Measurements from ENCODE around the gene SPINK14. TPM values are rescaled to one million over a fixed set of nuclear protein-coding genes. Genes with fewer than 3 reads are reported as not detected.

Gene SPINK14
- total RNA-seq, 4 donors from 2014 or later, result not detected

DNA sequence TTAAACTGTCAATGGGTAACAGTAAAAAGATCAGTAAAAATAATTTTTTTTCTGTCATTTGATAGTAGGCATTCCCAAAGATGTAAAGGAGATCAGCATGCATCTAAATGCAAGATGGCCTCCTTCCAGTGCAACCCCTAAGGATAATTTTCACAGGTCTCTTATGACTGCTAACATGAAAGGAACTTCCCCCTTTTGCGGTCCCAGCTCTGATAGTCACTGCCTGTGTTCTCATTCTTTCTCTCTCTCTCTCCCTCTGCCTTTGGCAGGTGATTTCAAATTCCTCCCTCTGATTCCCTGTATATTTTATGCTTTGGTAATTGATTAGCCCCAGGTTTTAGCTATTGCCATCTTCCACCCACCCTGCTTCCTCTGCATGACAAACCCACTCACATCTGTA lies 8.9 kb downstream of the SPINK14 start:
- intact Hi-C loops (cut with DNase I; ENCODE audit: low total_unique reads), result no loop called here
- WGBS, 2 donors, result 67 to 79% methylated on average over 1 of the region's 1 CpG
- H3K4me3 ChIP-seq (ENCODE audit: low read depth, poor library complexity, severe bottlenecking), result no peak overlapping the region
- TF ChIP-seq POLR2A (IDR thresholded peaks at IDR 0.05), result no peak
- TF ChIP-seq, protein P1, sequence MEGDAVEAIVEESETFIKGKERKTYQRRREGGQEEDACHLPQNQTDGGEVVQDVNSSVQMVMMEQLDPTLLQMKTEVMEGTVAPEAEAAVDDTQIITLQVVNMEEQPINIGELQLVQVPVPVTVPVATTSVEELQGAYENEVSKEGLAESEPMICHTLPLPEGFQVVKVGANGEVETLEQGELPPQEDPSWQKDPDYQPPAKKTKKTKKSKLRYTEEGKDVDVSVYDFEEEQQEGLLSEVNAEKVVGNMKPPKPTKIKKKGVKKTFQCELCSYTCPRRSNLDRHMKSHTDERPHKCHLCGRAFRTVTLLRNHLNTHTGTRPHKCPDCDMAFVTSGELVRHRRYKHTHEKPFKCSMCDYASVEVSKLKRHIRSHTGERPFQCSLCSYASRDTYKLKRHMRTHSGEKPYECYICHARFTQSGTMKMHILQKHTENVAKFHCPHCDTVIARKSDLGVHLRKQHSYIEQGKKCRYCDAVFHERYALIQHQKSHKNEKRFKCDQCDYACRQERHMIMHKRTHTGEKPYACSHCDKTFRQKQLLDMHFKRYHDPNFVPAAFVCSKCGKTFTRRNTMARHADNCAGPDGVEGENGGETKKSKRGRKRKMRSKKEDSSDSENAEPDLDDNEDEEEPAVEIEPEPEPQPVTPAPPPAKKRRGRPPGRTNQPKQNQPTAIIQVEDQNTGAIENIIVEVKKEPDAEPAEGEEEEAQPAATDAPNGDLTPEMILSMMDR (IDR thresholded peaks at IDR 0.05), result no peak
- DNase-seq (ENCODE audit: low spot score in 2 of 2), result no peak

DNA sequence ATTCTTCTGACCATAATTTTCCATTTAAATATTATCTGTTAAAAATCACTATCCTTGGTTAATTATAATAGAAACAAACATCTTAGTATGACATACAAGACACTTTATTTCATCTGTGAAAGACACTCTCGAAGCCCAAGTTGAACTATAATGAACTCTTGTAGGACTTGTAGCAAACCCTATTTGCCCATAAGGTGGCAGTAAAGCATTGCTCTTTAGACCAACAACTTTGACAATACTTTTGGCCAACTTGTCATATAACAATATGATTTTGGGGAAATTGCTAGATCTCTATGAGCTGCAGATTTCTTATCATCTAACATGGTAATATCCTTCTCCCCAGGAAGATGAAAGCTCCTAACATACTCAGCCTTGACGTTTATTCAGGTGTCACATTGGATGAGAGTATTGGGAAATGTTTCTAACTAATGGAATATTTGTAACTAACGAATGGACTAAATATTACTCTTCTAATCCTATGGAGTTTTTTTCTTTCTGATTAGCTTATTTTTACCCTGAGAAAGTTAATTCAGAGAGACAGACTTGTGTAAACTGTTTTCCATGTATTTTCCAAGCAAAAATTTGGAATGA lies 11.0 kb downstream of the SPINK14 start:
- intact Hi-C loops (cut with DNase I; ENCODE audit: low total_unique reads), result no loop called here
- 28 to 34% methylated on average over 3 of the region's 3 CpGs for WGBS, 2 donors
- DNase-seq (ENCODE audit: low spot score in 2 of 2), result no peak
- TF ChIP-seq, protein P1 (IDR thresholded peaks at IDR 0.05), result no peak
- TF ChIP-seq POLR2A (IDR thresholded peaks at IDR 0.05), result no peak
- no peak overlapping the region for H3K4me3 ChIP-seq (ENCODE audit: low read depth, poor library complexity, severe bottlenecking)

DNA sequence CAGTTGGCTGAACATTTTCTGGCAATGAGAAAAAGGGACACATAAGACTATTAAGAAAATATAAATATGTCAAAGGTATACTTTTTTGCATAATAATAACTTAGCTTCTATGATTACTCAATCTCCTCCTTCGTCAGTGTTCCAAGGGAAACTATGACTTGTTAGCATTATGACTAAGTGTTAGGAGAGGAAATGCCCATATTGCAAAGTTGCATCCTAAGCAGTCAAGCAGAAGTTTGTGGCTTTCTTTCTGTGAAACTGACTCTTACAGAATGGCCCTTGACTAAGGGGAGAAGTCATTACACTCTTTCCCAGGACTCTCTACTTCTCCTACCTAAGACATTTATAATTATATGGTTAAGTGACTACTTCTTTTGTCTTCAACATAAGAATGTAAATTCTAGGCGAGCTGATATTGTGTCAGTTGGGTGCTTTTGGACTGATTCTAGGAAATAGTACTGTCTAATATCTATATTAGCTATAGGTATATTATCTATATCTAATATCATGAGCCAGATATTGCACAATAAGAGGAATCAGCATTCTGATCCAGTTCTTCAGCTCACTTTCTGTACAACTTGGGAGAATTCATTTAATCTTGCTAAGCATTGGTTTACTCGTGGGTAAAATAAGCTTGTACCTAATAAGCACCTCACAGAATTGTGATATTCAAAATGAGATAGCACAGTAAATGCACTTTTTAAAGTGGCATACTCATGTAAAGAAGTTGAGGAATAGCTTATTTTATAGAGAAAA lies 18.1 kb downstream of the SPINK14 start:
- intact Hi-C loops (cut with DNase I; ENCODE audit: low total_unique reads), result no loop called here
- DNase-seq (ENCODE audit: low spot score in 2 of 2), result no peak
- no peak overlapping the region for H3K4me3 ChIP-seq (ENCODE audit: low read depth, poor library complexity, severe bottlenecking)
- WGBS, 2 donors, result 53 to 55% methylated on average over 3 of the region's 3 CpGs
- TF ChIP-seq, protein P1 (IDR thresholded peaks at IDR 0.05), result no peak

DNA sequence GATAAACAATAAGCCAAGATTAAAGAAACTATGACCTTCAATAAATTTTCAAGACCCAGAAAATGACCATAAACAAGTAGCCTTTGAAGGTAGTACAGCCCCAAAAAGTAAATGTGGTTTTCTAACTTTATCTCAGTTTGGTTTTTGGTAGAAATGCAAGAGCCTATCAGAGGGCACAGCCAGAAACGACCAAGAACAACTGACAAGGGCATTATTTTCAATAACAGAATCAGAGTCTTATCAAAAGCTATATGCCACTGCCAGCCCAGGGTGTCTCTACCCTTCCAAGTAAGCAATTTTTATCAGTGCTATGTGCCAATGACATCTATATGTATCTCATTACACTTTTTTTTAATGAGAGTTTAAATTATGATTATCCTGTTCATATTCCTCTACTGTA lies 22.7 kb downstream of the SPINK14 start:
- no peak for TF ChIP-seq POLR2A (IDR thresholded peaks at IDR 0.05)
- TF ChIP-seq, protein P1 (IDR thresholded peaks at IDR 0.05), result no peak
- no peak overlapping the region for H3K4me3 ChIP-seq (ENCODE audit: low read depth, poor library complexity, severe bottlenecking)
- DNase-seq (ENCODE audit: low spot score in 2 of 2), result no peak
- intact Hi-C loops (cut with DNase I; ENCODE audit: low total_unique reads), result no loop called here
- WGBS, 2 donors, result 65 to 68% methylated on average over 1 of the region's 1 CpG

DNA sequence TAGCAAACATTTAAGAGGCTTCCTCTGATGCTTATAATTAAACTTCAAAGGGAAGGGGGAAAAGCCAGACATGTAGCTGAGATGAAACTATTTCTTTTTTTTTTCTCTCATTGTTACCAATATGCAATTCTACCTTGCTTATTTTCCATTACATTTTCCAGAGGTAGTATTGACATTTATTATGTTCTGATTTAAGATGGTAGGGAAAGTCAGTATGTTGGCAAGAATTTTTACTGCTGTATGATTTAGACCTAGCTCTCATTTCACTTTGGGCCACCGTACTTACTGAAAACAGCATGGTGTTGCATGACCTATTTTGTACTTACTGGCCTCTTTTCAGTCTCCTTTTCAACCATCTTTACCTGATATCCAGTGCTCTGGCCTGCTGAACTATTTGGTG lies 24.9 kb downstream of the SPINK14 start:
- intact Hi-C loops (cut with DNase I; ENCODE audit: low total_unique reads), result no loop called here
- DNase-seq (ENCODE audit: low spot score in 2 of 2), result no peak
- no peak overlapping the region for H3K4me3 ChIP-seq (ENCODE audit: low read depth, poor library complexity, severe bottlenecking)
- WGBS, 2 donors, result 54 to 58% methylated on average over 1 of the region's 1 CpG
- TF ChIP-seq POLR2A (IDR thresholded peaks at IDR 0.05), result no peak
- TF ChIP-seq, protein P1 (IDR thresholded peaks at IDR 0.05), result no peak

Data from lower leg skin (tissue), 4 donors.